Astrocyte (in vitro differentiated cells and primary cell): ENCODE results near the gene NAT9.

ENCODE experiments used
- CTCF ChIP-seq: IDR thresholded peaks from 2 replicates; pipeline ENCODE4 v1.5.1; 2011; ENCODE audit warnings: low read depth, mild to moderate bottlenecking, inconsistent platforms, low read length, moderate library complexity; ENCODE audit not compliant: insufficient read depth
- EZH2 ChIP-seq: IDR thresholded peaks from 2 replicates; pipeline ENCODE4 v1.6.1; 2012; ENCODE audit warnings: mild to moderate bottlenecking, low read length, inconsistent platforms; ENCODE audit not compliant: insufficient read depth

DNA sequence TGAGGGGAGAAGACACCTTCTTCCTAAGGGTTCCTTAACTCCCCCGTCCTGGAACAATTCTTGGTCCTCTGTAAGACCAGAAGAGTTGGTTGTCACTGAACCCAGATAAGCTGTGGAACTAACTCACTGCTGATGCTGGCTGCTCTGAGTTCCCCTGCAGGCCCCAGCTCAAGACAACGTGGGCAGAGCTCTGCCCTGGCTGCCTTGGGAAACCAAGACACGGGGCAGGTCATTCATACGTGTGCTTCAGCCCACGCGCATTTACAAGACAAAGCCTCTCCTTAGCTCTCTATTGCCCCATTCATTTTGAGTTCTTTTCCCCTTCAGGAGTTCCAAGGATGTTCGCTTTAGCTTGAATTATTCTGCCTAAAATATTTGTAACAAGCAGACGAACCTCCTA, 3.4 kb upstream of the NAT9 start:
- no peak for TF ChIP-seq CTCF
- no peak for TF ChIP-seq EZH2
